Activated CD4-positive, alpha-beta T cell treated with anti-CD3 and anti-CD28 coated beads, Interleukin-2, amount 10 ng/mL, durations not matched to agents 24 days and 14 days (primary cell): Measurements from ENCODE around the gene TMA7B. TPM values are rescaled to one million over a fixed set of nuclear protein-coding genes. Genes with fewer than 3 reads are reported as not detected.
A peak's percentile ranks its signal among the peaks of the same experiment; 100 is the strongest.

Experiments used
- DNase-seq: peaks from one replicate; pipeline ENCODE4 v3.0.0; 2022
- H3K27ac Mint-ChIP-seq: one replicate; pipeline ENCODE4 v1.8.0; 2022; ENCODE audit warnings: mild to moderate bottlenecking, mixed read lengths
- H3K27me3 Mint-ChIP-seq: one replicate; pipeline ENCODE4 v1.8.0; 2022; ENCODE audit warnings: mixed read lengths
- H3K36me3 Mint-ChIP-seq: one replicate; pipeline ENCODE4 v1.8.0; 2022; ENCODE audit warnings: low read depth, mild to moderate bottlenecking, mixed read lengths
- H3K4me1 Mint-ChIP-seq: one replicate; pipeline ENCODE4 v1.8.0; 2021; ENCODE audit warnings: mixed read lengths
- H3K4me3 Mint-ChIP-seq: one replicate; pipeline ENCODE4 v1.8.0; 2022; ENCODE audit warnings: mild to moderate bottlenecking, moderate library complexity, mixed read lengths
- H3K9me3 Mint-ChIP-seq: one replicate; pipeline ENCODE4 v1.8.0; 2021; ENCODE audit warnings: mixed read lengths
- intact Hi-C: fragments of 100-400 bp; cut with micrococcal nuclease; formaldehyde crosslinking; loops from one replicate; pipeline ENCODE4 v1.15.1; 2023
- total RNA-seq: library from RNA; stranded (reverse); gene quantifications from 2 replicates; pipeline ENCODE4 v1.2.3, GENCODE V29; 2022

TMA7B gene
- total RNA-seq, result 0.90 and 0.96 TPM in 2 replicates

GRCh38 chr22:39959640-39960447 lies at the start of gene TMA7B:
TSS of gene TMA7B (plus strand) at chr22:39960397. CDS start at chr22:39964375, 3,978 bp downstream.
- DNase-seq, result peak; percentile 80
- intact Hi-C loops, result loop anchor here (2.0 to 5.0 kb wide), 4 partner anchors 27 to 59 kb away; partner anchors contain the start of genes FAM83F and GRAP2
- Mint-ChIP-seq H3K36me3 (peaks cover 72% of the 10 kb centered on the region), H3K27me3 (no peaks in the 10 kb centered on the region), H3K27ac (peak within 1 kb of the TSS; percentile 76), H3K4me1 (peaks cover 57% of the 10 kb centered on the region), H3K9me3 (no peaks in the 10 kb centered on the region), H3K4me3 (peak within 1 kb of the TSS; percentile 63)

GRCh38 chr22:39910876-39911613 lies 49.2 kb upstream of the TMA7B start:
- Mint-ChIP-seq H3K9me3 (no peaks in the 10 kb centered on the region), H3K27me3 (no peaks in the 10 kb centered on the region), H3K4me1 (peaks cover 78% of the 10 kb centered on the region), H3K27ac (peak overlapping the region; percentile 83), H3K36me3 (peaks cover 11% of the 10 kb centered on the region), H3K4me3 (peak overlapping the region; percentile 72)
- intact Hi-C loops, result loop anchor here (1.0 kb wide), 1 partner anchor 10 kb away; the partner anchor contains the start of gene GRAP2
- DNase-seq, result no peak

DNA sequence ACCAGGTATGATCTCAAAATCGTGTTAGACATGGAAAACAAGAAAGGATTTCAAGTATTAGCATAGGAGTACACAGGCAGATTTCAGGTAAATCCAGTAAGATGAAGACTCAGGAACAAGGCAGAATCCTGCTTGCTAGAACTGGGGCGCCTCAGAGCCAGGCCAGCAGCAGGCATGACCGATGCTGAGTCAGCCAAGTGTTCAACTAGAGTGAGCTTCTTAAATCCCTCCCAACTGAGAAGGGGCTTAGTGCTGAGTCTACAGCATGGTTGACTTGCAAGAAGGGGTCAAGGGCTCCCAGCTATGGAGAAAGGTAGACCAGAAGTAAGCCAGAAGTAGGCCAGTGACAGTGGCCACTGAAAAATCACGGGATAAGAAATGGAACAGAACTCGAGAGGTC lies 46.9 kb upstream of the TMA7B start:
- intact Hi-C loops, result no loop called here
- no peak for DNase-seq
- H3K4me1 Mint-ChIP-seq, result peaks cover 80% of the 10 kb centered on the region
- H3K9me3 Mint-ChIP-seq, result no peaks in the 10 kb centered on the region
- peak overlapping the region; percentile 34 for H3K4me3 Mint-ChIP-seq
- H3K27me3 Mint-ChIP-seq, result no peaks in the 10 kb centered on the region
- H3K27ac Mint-ChIP-seq, result peak overlapping the region; percentile 18
- peaks cover 15% of the 10 kb centered on the region for H3K36me3 Mint-ChIP-seq

GRCh38 chr22:39913886-39914285 lies 46.3 kb upstream of the TMA7B start:
- DNase-seq, result no peak
- peaks cover 12% of the 10 kb centered on the region for H3K36me3 Mint-ChIP-seq
- no peaks in the 10 kb centered on the region for H3K9me3 Mint-ChIP-seq
- peak overlapping the region; percentile 64 for H3K27ac Mint-ChIP-seq
- H3K27me3 Mint-ChIP-seq, result no peaks in the 10 kb centered on the region
- peak overlapping the region; percentile 34 for H3K4me3 Mint-ChIP-seq
- peaks cover 77% of the 10 kb centered on the region for H3K4me1 Mint-ChIP-seq
- intact Hi-C loops, result no loop called here

DNA sequence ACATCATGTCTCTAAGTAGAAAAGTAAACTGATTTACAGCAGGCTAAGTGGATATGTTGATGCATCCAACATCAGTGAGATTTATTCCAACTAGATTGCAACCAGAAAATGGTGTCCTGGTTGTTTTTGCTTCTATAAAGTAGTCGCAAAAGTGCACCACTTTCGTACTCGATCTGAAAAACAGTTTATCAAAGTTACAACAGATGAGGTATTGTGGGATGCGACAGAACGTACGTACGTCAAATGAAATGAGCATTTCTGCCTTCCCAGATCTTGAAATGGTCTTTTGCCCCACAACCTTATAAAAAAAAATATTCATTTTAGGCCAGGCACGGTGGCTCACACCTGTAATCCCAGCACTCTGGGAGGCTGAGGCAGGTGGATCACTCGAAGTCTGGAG lies 45.6 kb upstream of the TMA7B start:
- Mint-ChIP-seq H3K36me3 (peaks cover 10% of the 10 kb centered on the region), H3K27me3 (no peaks in the 10 kb centered on the region), H3K4me3 (peak overlapping the region; percentile 34), H3K27ac (peak overlapping the region; percentile 64), H3K9me3 (no peaks in the 10 kb centered on the region), H3K4me1 (peaks cover 73% of the 10 kb centered on the region)
- intact Hi-C loops, result no loop called here
- no peak for DNase-seq

- H3K4me3 Mint-ChIP-seq, result peak overlapping the region; percentile 73
Measured at GRCh38 chr22:39915295-39915726, 44.9 kb upstream of the TMA7B start.

GRCh38 chr22:39916496-39916895 lies 43.7 kb upstream of the TMA7B start:
- Mint-ChIP-seq H3K9me3 (no peaks in the 10 kb centered on the region), H3K27me3 (no peaks in the 10 kb centered on the region), H3K4me3 (peak overlapping the region; percentile 80), H3K27ac (peak overlapping the region; percentile 52), H3K36me3 (peaks cover 9% of the 10 kb centered on the region), H3K4me1 (peaks cover 75% of the 10 kb centered on the region)
- intact Hi-C loops, result no loop called here
- no peak for DNase-seq

More at GRCh38 chr22:39915295-39915726, 44.9 kb upstream of the TMA7B start:
- H3K36me3 Mint-ChIP-seq, result peaks cover 9% of the 10 kb centered on the region
- intact Hi-C loops, result no loop called here
- peaks cover 74% of the 10 kb centered on the region for H3K4me1 Mint-ChIP-seq
- no peak for DNase-seq
- no peaks in the 10 kb centered on the region for H3K27me3 Mint-ChIP-seq
- H3K27ac Mint-ChIP-seq, result peak overlapping the region; percentile 72
- no peaks in the 10 kb centered on the region for H3K9me3 Mint-ChIP-seq

DNA sequence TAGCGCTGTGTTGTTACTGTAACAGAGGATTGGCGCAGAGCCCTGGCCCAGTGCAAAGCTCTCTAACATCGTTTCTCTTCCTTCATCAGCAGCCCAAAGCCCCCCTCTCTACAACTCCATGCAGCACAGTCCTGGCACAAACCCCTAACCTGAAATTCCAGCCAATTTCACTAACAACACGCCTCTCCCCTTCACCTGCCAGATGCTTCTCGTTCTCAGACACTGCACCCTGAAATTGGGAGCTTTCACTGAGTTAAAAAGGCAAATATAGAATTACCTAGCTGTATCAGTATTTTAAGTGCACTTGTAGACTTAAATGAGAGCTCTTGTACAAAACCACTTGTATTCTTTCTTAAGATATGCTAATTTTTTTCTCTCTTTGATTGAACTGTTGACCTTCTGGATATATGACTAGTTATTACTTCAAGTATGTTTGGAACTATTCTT lies 43.0 kb upstream of the TMA7B start:
- Mint-ChIP-seq H3K4me3 (peak overlapping the region; percentile 80), H3K36me3 (peaks cover 14% of the 10 kb centered on the region), H3K4me1 (peaks cover 73% of the 10 kb centered on the region), H3K9me3 (no peaks in the 10 kb centered on the region), H3K27me3 (no peaks in the 10 kb centered on the region), H3K27ac (peak overlapping the region; percentile 75)
- DNase-seq, result no peak
- intact Hi-C loops, result no loop called here

DNA sequence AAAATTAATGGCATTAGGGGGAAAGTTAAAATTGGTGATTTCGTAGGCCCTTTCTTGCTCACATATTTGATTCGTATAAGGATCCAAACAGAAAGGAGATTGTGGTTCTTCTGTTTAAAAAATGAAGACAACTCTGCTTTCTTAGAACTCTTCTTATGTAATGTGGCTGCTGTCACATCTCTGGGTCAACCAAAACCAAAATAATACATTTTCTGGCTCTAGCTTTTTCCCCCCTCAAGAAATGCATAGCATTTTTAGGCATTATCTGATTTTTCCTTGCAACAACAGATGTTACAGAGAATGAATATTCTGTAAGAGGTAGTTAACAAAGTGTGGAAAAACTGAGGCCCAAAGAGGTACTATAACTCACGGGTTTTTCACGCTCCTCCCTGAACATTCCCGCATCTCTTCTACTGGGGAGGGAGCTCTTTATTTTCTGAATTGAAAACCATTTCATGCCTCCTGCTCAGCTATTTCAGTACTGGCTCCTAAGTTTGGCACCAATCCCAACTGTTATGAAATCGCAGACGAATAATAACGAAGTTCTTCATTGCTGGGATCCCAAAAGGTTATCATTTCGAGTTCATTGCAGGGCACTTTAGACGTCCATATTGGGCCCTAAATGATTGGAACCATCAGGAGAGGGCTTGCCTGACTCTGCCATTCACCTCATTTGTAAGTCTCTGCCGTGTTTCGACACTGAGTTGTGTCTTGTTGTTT lies 42.3 kb upstream of the TMA7B start:
- peaks cover 18% of the 10 kb centered on the region for H3K36me3 Mint-ChIP-seq
- peak overlapping the region; percentile 80 for H3K4me3 Mint-ChIP-seq
- intact Hi-C loops, result no loop called here

GRCh38 chr22:39920134-39920743 lies 40.0 kb upstream of the TMA7B start:
- peak overlapping the region; percentile 84 for H3K4me3 Mint-ChIP-seq
- no peaks in the 10 kb centered on the region for H3K9me3 Mint-ChIP-seq
- intact Hi-C loops, result loop anchor here (1.0 to 5.0 kb wide), 4 partner anchors 8 to 42 kb away; partner anchors contain the start of gene TMA7B

More for the DNA sequence above, 42.3 kb upstream of the TMA7B start:
- no peak for DNase-seq
- Mint-ChIP-seq H3K4me1 (peaks cover 73% of the 10 kb centered on the region), H3K9me3 (no peaks in the 10 kb centered on the region), H3K27me3 (no peaks in the 10 kb centered on the region), H3K27ac (peak overlapping the region; percentile 75)

GRCh38 chr22:39923696-39924095 lies 36.5 kb upstream of the TMA7B start:
- H3K9me3 Mint-ChIP-seq, result no peaks in the 10 kb centered on the region
- DNase-seq, result no peak
- H3K4me1 Mint-ChIP-seq, result peaks cover 64% of the 10 kb centered on the region
- peak overlapping the region; percentile 56 for H3K27ac Mint-ChIP-seq
- intact Hi-C loops, result loop anchor here (5.0 kb wide), 1 partner anchor 39 kb away; the partner anchor contains the start of gene TMA7B
- peaks cover 14% of the 10 kb centered on the region for H3K36me3 Mint-ChIP-seq
- no peaks in the 10 kb centered on the region for H3K27me3 Mint-ChIP-seq
- peak overlapping the region; percentile 61 for H3K4me3 Mint-ChIP-seq

More at GRCh38 chr22:39920134-39920743, 40.0 kb upstream of the TMA7B start:
- H3K36me3 Mint-ChIP-seq, result peaks cover 14% of the 10 kb centered on the region
- no peaks in the 10 kb centered on the region for H3K27me3 Mint-ChIP-seq
- H3K27ac Mint-ChIP-seq, result peak overlapping the region; percentile 95
- DNase-seq, result peak; percentile 86
- peaks cover 76% of the 10 kb centered on the region for H3K4me1 Mint-ChIP-seq

DNA sequence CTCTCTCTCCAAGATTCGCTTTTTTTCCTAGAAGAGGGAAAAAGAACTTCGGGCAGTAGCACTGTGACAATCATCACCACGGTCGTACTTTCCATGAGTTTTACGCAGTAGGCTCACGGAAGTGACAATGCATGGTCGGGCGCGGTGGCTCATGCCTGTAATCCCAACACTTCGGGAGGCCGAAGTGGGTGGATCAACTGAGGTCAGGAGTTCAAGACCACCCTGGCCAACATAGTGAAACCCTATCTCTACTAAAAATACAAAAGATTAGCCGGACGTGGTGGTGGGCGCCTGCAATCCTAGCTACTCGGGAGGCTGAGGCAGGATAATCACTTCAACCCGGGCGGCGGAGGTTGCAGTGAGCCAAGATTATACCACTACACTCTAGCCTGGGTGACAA lies 35.9 kb upstream of the TMA7B start:
- intact Hi-C loops, result loop anchor here (5.0 kb wide), 1 partner anchor 38 kb away; the partner anchor contains the start of gene TMA7B
- no peak for DNase-seq
- H3K27ac Mint-ChIP-seq, result no peak overlapping the region
- H3K9me3 Mint-ChIP-seq, result no peaks in the 10 kb centered on the region
- H3K27me3 Mint-ChIP-seq, result no peaks in the 10 kb centered on the region
- H3K4me3 Mint-ChIP-seq, result no peak overlapping the region
- peaks cover 14% of the 10 kb centered on the region for H3K36me3 Mint-ChIP-seq
- H3K4me1 Mint-ChIP-seq, result peaks cover 64% of the 10 kb centered on the region

- no peak for DNase-seq
- Mint-ChIP-seq H3K4me1 (peaks cover 54% of the 10 kb centered on the region), H3K27me3 (no peaks in the 10 kb centered on the region), H3K27ac (no peak overlapping the region), H3K4me3 (no peak overlapping the region), H3K36me3 (peaks cover 14% of the 10 kb centered on the region), H3K9me3 (no peaks in the 10 kb centered on the region)
- intact Hi-C loops, result no loop called here
Measured at GRCh38 chr22:39925273-39925672, 34.9 kb upstream of the TMA7B start.
